Right renal cortex interstitium (tissue), 3 donors: ENCODE measurements around the gene DENND1B. TPM values are rescaled to one million over a fixed set of nuclear protein-coding genes. Genes with fewer than 3 reads are reported as not detected.
"Not testable (repeated sequence)": the region's sequence is repeated elsewhere in the genome, so short reads cannot be mapped to it uniquely, and the experiment has no call there.

Experiments used
- DNase-seq, 3 donors: peaks; one replicate each; pipeline ENCODE4 v3.0.0-alpha.2; 2013; ENCODE audit warnings: low read depth in 3 of 3, low spot score in 2 of 3
- polyA plus RNA-seq, 3 donors: library from polyadenylated mRNA; unstranded; fragments of 120-200 nt; gene quantifications; one replicate each; pipeline ENCODE4 v1.2.1, GENCODE V29; 2013; ENCODE audit not compliant: insufficient read length in 3 of 3

Gene DENND1B
- polyA plus RNA-seq, 3 donors, result 12.3 to 14.3 (median 13.5) TPM

DNA sequence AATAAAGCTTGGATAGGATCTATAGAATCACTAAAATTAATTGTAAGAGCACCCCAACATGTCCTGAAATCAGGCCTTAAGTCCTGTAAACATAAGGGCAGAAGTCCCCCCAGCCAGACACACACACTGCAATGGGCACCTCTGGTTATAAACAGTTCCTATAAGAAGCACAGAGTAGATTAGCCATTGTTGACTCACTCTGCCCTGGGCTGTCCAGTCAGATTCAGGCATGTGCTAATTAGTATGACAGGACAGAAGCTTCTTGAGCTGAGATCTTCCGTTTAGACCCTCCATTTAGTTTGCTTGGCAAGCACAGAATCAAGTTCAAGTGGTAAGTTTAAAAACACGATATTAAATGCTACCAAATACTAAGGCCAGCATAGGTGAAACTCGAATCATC lies 11.8 kb upstream of the DENND1B start:
- no peak for DNase-seq

DNA sequence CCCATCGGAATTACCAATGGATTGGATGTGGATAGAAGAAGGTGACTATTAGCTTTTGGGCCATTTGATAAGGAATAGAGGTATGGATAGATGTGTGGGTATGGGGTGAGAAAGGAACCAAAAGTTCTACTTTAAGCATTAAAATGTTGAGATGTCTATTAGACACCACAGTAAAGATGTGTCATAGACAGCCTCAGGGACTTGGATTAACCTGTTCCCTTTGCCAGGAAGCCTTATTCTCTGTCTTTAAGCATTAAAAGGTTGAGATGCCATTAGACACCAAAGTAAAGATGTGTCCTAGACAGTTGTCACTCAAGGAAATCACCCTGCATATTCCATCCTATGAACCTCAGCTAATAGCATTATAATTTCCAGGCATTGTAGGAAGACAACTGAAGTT lies 11.0 kb upstream of the DENND1B start:
- DNase-seq, result no peak

GRCh38 chr1:197783510-197783948 lies 8.2 kb upstream of the DENND1B start:
- no peak for DNase-seq

DNA sequence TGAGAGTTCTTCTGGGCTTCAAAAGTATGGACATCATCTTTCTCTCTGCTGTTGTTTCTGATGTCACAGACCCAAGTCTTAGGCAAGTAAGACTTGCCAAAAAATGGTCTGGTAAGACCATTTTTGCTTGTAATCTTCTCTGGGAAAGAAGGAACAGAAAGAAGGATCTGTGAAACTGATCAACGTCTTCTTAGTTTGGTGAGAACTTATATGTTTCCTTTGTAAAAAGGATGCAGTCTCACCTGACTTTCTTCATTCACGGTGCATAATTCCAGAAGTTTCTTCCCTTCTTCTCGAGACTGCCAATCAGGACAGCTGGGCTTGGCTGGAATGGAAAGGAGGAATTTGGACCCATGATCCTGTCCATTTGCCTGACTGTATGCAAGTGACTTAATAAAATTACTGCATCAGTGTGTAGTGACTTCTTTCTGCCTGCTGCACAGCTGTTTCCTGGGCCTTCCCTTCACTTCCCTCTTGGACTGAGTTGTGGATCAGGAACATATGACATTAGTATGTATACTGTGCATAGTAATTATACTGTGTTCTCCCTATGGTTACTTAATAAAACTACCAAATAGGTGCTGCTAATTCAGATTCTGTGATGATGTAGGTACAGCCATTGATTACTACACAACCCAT lies 7.6 kb upstream of the DENND1B start:
- no peak for DNase-seq

DNA sequence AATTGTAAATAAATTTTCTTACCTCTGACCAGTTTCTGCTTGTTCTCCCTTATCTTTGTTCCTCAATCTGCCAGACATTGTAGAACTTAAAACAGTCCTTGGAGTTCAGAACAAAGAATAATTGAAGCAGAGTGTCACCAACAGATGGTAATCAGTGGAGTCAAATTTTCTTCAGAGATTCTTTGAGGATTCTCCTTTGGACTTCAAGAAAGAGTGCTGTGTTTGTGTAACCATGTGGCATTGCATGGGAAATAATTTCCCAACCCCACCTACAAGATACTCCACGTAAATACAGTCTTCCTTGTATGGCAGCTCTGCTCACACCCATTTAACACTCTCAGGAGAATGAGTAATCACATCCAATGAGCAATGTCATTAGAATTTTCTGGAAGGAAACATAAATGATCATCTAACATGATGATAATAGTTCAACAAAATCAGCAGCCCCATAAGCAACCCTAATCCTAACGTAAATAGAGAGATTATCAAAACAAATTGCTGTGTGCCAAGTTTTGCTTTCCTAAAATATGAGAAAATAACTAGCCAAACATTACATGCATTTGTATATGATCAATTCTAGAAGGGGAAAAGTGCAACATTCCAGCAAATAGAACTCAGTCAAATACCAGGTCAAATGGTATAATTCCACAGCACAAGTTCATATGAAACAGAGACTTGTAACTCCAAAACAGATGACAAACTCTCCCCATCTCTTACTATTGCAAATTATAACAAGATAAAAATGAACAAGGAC lies 6.9 kb upstream of the DENND1B start:
- no peak for DNase-seq

- no peak for DNase-seq
These were observed 4.6 kb upstream of the DENND1B start for GRCh38 chr1:197779921-197780320.

GRCh38 chr1:197778366-197778945 lies 3.2 kb upstream of the DENND1B start:
- DNase-seq, result no peak

DNA sequence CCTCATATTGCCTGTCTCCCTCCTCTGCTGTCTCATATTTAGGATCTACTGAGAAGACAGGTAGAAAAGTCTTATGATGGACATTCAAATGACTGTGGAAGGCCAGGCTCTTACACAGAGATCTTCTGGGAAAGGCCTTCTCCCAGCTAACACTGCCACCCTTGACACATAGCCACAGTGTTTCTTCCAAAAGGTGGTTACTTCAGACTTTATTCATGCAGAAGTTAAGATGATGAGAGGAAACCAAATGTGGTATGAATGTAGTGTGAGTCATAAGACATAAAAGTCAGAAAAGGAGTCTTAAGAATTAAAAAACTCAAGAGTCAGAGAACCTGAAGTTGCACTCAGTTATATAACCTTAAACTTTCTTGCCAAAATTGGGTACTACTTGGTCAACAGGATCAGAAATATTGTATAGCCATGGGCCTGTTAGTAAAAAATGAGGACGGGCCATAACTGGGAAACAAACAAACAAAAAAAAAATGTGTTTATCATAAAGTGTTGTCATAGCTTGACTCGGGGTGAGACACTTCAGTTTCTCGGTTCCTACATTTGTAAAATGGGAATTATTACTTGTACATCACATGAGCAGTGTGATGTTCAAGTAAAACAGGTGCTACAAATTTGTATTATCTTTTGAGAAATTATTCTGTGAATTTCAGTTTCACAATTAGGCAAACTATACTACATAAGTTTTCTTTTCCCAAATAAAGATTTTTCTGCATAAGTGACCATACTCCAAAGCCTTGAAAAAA lies 1.2 kb upstream of the DENND1B start:
- no peak for DNase-seq

DNA sequence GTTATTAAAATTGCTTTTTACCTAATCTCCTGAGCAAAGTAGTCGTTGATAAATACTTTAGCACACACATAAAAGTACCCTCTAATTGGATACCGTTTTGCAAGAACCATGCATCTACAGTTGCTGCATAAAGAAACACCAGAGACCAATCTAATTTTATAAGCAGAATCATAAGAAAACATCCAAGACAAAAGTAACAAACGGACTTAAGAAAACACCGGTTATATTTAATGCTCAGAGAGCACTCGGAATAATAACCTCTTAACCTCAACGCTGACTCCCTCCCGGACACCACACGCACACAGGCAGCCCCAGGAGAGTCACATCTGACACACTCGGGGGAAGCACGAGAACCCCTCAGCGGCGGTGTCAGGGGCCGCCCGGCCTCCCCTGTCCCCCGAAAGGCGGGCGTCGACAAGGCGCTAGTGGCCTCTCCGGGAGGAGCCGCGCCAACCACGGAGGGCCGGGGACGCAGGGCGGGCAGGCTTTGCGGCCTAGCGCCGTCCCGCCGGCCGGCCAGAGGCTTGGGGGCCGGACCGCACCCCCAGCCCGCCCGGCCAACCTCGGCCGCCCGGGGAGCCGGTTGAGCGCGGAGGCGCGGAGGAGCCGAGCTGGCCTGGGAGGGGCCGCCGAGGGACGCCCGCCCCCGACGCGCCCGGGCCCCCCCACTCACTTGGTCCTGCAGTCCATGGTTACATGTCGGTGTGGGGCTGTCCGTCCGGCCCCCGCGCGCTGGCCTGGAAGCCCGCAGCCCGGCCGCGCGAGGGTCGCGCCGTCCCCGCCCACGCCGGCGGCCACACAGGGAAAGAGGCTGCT lies 606 bp downstream of the DENND1B start:
- DNase-seq, result peak in 2 of 3 donors; percentile 13 to 30

GRCh38 chr1:197773856-197774255 lies 1.4 kb downstream of the DENND1B start:
- DNase-seq, result no peak

- no peak for DNase-seq
These were observed 3.2 kb downstream of the DENND1B start for GRCh38 chr1:197771904-197772556.

DNA sequence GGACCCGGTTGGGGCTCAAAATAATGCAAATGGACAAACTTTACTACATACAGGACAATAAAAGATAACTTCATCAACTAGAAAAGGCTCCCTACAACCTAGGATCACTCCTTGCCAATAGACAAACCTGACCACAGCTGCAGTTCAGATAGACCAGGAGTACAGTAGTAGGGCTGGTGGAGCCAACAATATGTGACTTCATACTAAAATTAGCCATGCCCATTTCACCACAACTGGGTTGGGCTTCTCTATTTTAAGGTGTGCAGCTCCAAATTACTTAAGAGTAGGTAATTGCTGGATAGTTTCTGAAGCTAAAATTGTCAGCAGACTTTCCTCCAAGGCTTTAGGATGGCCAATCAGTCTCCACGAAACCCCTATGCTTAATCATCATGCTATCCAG lies 3.9 kb downstream of the DENND1B start:
- no peak for DNase-seq

- DNase-seq, result no peak
These were observed 5.0 kb downstream of the DENND1B start for GRCh38 chr1:197770243-197770642.

GRCh38 chr1:197769287-197769686 lies 6.0 kb downstream of the DENND1B start:
- no peak for DNase-seq

DNA sequence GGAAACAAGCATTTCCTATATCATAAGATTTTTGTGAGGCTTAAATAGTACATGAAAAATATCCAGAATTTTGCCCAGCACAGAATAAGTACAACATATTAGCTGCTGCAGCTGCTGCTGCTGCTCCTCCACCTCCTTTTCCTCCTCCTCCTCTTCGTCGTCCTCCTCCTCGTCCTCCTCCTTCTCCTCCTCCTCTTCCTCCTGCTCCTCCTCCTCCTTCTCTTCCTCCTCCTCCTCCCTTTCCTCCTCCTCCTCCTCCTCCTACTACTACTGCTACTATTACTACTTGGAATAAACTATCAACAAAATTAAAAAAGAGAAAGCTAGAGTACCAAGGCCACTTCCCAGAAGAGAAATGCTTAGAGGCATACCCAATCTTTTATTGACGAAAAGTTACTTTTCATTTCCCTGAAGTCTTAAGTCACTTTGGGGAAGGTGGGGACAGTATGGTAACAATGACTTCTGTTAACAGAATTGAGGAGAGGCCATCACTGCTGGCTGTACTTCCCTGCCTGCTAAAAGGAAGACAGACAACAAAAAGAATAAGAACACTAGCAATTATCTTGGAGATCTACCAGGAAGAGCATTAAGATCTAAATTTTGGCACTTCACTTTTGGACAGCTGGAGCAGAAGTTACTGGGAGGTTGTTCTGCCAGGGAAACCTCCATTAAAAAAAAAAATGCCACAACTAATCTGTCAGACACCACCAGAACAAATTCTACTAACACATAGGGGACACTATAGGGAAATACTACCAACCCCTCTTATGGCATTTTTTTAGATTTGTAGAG lies 7.1 kb downstream of the DENND1B start:
- no peak for DNase-seq

GRCh38 chr1:197763769-197764168 lies 11.5 kb downstream of the DENND1B start:
- DNase-seq, result no peak

GRCh38 chr1:197763307-197763706 lies 12.0 kb downstream of the DENND1B start:
- no peak for DNase-seq

GRCh38 chr1:197761654-197762053 lies 13.6 kb downstream of the DENND1B start:
- no peak for DNase-seq

DNA sequence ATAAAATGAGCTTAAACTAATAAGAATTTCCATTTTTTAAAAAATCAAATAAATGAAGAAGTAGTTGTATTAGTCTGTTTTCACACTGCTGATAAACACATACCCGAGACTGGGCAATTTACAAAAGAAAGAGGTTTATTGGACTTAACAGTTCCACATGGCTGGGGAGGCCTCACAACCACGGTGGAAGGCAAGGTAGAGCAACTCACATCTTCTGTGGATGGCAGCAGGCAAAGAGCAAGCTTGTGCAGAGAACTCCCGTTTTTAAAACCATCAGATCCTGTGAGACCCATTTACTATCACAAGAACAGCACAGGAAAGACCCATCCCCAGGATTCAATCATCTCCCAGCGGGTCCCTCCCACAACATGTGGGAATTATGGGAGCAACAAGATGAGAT lies 19.7 kb downstream of the DENND1B start:
- not testable (repeated sequence) for DNase-seq
